ENCODE results near the gene FBN2.

The FBN2 gene

DNA sequence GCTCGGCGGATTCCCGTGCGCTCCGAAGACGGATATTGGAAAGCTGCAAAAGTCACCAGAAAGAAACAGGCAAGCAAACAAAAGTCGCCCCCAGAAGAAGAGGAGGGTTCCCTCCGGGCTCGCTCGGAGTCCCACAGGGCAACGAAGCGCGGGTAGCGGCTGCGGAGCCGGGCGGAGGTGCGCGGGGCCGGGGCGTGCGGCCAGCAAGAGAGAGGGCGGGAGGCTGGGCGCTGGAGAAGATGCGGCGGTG is at the start of gene FBN2:
Gene FBN2, minus strand, starts transcription at position 246 of the 250 bp plus-strand sequence. CDS start 642 bp downstream, outside the sequence.
- DNase-seq (ENCODE audit: low spot score), result no peak

DNA sequence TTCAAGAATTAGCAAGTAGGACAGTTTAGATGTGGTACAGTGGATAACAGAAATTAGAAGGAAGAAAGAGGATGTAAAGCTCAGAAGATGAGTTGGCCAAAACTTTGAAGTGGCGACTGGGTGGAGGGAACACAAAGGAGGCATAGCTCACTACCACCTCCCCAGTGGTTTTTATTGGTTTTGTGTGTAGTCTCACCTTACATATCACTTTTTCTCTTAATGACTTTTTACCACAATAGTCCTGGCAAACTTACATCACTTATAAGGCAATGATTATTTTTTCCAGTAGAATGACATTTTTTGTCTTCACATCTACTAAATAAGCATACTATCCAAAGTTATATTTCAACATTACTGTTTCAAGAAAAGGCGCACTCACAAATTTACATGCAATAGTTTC is 49.2 kb upstream of the FBN2 start:
- DNase-seq (ENCODE audit: low spot score), result no peak

DNA sequence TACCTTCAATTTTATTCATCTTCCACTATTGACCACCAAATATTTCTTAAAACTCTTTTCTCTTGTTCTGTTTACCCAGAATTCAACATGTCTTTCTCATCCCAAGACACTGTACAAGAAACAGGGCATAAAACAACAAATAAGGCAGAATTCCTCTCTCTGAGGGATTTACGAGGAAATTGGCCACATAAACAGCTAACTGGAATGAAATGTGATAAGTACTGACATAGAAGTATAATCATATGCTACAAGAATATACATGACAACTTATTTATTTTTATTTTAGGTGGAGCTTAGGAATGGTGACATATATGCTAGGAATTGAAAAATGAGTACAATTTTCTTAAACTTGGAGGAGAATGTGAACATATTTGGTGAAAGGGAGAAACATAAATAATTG is 48.8 kb upstream of the FBN2 start:
- DNase-seq (ENCODE audit: low spot score), result no peak

DNA sequence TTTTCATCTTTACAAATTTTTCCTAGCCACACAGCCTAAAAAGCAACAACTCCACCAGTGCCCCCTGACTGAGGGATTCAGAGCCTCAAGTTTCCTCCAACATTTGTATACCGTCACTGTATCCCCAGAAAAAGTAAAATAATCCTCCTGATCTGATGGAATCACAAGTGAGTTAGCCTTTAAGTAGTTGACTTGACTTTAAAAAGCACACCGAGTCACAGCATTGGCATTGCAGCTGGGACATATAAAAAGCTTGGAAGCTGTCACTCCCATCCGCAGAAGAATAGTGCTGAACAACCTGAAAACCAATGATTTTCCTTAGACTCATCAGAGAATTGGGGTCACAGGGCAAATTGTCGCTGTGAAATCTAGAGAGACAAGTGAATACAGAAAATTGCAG is 41.6 kb upstream of the FBN2 start:
- DNase-seq (ENCODE audit: low spot score), result no peak

DNA sequence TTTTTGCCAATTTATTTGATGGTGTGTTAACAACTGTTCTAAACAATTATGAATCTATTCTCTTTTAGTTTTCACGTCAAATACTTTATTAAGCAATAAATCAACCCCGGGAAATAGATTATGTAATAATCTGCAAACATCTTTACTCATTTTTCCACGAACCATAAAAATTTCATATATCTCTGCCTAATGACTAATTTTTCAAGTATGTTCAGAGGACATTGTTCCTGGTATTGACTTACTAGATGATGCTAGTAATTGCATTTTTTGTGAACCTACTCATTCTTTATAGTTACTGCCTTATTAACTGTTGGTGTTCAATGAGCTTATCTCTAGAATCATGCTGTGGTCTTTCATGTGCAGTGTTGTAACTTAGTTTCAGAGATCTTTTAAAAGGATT is 41.0 kb upstream of the FBN2 start:
- DNase-seq (ENCODE audit: low spot score), result no peak

DNA sequence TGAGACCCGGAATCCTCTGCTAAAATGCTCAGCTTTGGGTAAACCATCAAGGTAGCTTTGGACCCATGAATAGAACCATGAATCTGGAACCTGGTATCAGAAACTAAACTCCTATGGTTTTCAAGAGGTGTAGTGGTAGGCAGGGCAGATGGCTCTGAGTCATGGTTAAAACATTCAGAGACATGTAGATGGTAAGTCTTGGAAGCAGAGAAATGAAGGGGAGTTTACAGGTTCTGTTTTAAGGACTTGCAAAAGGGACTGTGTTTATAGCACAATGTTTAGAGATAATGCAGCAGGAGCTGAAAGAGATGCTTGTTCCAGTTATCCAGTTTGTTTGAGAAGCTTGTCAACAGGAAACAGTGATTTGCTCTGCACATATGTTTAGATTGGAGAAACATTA is 36.0 kb upstream of the FBN2 start:
- DNase-seq (ENCODE audit: low spot score), result no peak

DNA sequence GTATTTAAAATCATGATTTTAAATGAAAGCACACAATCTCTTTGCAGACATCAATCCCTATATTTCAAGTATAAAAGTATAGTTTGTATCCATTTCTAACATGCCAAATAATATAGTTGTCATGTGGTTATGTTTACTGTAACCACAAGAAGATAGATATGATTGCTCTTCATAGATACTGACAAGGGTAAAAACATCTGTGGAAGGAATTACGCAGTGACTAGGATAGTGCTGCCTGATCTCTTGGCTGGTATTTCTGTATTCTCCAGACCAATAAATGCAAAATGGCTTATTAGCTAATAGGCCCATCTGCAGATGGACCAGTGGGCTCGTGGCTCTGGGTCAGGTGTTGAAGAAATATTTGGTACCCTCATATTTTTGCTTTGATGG is 34.9 kb upstream of the FBN2 start:
- DNase-seq (ENCODE audit: low spot score), result no peak

DNA sequence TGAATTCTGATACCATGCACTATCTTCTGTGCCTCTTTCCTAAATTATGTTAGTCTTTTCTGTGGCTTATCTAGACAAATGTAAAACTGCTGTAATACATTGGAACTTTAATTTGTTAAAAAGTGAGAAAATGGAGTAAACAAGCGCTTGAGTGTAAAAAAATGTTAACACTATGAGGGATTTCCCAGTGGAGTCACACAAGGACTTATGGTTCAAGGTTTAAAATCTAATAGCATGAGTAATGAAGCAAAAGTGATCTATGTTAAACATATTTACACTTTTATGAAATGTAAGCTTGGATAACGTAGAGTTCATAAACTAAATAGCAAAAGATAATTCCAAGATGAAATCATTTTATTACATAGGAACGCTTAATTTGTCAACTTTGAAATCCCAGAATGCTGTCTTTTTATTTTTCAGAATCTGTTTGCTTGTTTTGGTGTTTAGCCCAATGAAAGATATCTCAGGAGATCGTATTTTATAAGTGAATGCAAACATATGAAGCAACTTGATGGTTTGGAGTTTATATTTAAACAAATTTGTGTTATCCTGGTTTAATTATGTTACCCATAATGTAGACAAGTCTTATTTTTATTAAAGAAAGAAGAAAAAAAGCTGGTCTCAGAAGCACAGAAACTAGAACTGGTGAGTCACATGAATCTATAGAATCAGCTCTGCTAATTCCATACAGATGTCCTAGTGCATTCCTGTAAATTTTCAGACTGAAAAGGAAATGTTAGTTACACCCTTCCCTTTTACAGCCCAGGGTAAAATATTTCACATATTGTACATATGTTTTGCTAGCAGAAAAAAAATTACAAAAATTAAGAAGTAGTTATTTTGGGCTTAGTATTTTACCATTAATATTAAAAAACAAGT is 34.2 kb upstream of the FBN2 start:
- DNase-seq (ENCODE audit: low spot score), result no peak

DNA sequence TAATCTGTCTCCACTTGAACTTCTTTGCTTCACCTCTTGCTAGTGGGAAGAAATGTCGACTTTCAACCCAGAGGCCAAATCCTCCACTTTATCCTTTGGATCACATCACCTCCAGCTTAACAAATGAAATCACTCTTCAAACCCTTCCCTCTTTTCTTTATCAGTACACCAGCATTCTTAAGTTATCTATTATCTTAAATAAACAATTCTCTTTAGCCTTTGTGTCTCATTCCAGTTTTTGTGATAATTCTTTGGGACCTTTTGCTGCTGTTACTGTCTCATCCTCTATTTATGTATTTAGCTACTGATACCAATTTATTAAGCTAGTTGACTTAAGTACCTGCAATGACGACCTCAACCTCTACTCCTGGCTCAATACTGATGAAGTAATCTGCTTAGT is 28.1 kb upstream of the FBN2 start:
- DNase-seq (ENCODE audit: low spot score), result no peak

DNA sequence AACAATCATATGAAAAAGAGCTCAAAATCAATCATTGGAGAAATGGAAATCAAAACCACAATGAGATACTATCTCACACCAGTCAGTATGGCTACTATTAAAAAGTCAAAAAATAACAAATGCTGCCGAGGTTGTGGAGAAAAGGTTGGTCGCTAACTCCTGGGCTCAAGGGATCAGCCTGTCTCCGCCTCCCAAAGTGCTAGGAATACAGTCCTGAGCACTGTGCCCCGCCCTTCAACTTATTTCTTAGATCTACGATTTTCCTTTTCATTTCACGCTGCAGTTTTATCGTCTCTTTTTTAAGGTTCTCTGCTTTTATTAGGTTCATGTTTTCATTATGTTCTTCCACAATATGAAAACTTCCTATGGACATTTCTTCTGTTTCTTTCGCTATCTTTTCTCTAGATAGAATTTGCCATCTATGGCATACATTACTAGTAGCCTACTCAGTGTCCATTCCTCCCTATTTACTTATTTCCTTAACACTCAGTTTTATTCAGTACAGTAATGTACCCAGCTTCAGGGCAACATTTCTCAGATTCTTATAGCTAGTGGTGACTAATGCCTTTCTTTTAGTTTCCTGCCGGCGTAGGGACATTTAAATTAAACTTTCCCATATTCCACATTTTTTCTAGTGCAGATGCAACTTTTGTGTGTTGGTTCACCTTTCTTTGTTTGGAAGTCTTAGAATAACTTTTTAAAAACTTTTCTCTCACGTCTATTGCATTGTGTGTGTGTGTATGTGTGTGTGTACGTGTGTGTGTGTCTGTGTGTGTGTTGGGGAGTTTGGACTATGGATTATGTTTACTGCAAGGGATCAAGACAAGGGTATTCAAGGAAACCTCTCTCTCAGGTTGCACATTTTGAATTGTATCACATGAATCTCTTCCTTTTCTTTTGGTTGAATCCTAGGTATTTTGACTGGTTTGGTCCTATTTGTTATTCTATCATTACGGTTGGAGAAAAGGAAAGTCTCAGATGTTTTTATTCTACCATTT is 21.6 kb upstream of the FBN2 start:
- DNase-seq (ENCODE audit: low spot score), result no peak

DNA sequence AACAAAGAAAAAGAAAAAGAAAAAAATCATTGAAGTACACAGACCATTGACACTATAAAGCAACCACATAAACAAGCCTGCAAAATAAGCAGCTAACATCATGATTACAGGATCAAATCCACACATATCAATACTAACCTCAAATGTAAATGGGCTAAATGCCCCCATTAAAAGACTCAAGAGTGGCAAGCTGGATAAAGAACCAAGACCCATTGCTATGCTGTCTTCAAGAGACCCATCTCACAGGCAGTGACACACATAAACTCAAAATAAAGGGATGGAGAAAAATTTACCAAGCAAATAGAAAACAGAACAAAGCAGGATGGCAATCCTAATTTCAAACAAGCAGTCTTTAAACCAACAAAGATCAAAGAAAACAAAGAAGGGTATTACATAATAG is 15.7 kb upstream of the FBN2 start:
- no peak for DNase-seq (ENCODE audit: low spot score)

DNA sequence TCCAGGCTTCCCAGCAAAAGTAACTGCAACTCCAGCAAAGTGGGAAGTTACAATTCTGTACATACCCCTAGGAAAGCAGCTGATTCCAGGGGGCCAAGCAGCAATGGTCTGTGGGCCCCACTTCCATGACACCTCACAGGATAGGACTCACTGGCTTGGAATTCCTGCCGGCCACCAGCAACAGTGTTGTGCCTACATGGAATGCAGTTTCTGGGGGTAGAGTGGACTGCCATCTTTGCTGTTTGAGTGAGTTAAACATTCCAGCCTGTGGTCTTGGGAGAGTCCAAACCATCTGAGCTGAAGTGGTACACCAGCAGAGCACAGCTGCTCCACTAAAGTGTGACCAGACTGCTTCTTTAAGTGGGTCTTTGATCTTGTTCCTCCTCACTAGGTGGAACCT is 13.4 kb upstream of the FBN2 start:
- no peak for DNase-seq (ENCODE audit: low spot score)

DNA sequence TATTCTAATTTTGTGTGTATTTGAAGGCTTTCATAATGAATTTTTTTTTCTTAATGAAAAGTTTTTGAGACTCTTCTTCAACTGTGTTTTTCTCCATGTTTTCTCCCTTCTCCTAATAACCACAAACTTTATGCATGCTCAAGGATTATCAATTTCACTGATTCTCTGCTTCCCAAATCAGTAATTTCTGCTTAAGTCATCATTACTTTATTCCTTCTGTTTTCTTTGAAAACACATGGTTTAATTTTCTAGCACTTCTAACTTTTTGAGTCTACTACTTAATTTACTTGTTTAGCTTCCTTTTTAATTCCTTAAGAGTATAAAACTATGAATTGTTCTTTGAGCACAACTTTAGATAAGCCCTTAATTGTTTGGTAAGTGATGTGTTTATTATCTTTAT is 11.5 kb upstream of the FBN2 start:
- DNase-seq (ENCODE audit: low spot score), result no peak

DNA sequence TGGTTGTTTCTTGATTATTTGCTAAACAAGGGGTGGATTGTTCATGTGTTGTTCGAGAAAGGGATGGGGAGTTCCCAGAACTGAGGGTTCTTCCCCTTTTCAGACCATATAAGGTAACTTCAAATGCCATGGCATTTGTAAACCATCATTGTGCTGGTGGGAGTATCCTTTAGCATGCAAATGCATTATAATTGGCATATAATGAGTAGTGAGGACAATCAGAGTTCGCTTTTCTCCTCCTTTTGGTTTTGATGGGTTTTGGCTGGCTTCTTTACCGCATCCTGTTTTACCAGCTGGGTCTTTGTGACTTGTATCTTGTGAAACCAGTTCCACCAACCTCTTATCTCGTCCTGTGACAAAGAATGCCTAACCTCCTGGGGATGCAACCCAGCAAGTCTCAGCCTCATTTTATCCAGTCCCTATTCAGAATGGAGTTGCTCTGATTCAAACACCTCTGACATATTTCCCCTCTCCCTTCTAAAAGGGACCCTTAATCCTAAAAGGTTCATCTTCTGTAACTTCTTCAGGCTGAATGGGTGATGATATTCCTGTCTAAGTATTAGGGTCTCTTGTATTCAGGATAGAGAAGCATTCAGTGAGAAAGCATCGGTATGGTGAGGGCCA is 8.7 kb upstream of the FBN2 start:
- no peak for DNase-seq (ENCODE audit: low spot score)

DNA sequence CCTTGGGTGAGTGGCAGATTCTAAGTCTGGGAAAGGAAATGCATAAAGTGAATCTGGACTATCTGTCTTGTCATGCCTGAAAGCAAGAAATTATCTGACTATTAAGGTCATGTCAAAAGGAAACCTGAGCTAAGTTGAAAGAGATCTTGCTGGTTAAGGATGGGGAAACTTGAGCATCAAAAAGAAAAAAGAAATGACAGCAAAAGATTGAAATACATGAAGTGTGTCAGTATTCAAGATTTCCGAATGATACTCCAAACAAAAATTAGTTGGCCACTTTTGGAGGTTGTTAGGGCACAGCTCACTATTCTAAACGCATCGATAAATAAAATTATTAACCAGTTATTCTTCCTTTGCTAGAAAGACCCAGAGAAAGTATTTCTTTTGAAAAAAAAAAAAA is 3.3 kb upstream of the FBN2 start:
- DNase-seq (ENCODE audit: low spot score), result no peak

DNA sequence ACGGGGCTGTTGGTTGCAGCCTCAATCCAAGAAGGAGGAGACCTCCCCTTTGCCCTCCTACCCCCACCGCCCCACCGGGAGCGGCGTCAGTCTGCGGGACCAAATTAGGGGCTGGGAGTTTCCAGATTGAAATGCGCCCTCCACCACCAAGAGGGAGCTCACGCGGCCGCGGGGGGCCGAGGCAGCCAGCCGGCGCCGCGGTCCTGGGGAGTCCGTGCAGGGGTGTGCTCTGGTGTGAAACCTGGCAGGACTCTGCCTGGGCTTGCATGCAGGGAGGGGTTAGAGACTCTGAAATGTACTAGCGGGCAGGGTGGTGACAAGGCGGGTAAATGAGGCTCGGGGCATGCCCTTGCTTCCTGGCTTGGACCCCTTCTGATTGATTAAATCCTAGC is 989 bp upstream of the FBN2 start:
- DNase-seq (ENCODE audit: low spot score), result no peak

DNA sequence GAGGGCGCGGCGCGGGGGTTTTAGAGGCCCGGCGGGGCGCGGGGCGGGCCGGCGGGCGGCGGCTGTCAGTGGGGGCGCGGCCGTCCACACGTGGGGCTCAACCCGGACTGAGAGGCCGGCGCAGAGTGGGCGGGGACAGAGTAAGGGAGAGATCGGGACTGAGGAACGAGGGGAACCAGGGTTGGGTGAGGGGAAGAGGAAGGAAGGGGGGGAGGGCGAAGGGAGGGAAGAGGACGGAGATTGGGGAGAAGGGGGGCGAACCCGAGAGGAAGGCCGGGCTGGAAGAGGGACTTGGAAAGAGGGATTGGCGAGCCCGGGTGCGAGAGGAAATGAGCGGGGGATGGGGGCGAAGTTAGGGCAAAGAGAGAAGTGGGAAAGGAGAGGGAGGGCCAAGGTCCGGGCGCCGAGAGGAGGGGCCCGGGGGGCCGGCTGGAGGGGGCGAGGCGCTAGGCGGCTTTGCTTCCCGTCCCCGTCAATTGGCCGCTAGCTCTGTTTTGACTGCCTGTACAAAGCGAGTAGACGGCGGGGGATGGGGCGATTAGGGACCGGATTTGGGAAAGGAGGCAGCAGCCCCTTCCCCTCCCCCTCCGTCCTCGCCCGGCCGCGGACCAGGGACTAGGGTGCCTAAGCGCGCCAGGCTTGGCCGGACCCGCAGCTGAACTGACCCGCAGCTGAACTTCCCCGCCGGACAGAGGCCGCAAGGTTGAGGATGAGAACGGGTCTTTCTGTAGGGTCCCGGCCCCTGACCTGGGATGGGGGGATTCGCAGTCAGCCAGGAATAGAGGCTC is 399 bp upstream of the FBN2 start:
- DNase-seq (ENCODE audit: low spot score), result no peak

DNA sequence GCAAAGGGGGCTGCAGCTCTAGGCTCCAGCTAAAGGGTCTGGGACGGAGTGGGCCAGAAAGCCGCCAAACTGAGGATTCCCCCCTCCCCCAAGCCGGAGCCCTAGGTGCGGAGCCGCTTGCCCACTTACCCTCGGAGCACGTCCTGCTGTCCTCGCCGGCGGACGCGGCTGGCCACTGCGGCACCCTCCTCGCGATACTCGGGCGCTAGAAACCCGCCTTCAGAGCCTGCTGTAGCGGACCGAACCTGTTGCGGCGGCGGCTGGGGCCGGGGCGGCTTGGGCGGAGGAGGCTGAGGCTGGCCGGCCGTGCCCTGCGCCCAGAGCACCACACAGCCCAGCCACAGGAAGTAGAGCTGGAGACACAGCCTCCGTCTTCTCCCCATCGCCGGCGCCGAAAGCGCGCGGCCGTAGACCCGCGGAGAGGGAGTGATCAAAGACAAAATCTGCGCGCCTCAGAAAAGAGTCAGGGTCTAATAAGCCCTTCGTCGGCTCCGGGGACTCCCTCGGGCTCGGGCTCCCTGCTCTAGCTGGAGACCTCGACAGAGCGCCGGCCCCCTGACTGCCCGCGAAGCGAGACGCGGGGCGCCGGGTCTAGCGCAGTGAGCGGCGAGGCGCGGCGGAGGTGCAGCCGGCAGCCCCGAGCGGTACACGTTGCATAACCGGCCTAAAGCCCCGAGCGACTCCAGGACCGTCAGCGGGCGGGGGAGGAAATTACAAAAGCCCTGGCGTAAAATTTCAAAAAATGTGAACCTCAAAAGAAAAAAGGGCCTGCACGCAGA is 635 bp downstream of the FBN2 start:
- DNase-seq (ENCODE audit: low spot score), result no peak

DNA sequence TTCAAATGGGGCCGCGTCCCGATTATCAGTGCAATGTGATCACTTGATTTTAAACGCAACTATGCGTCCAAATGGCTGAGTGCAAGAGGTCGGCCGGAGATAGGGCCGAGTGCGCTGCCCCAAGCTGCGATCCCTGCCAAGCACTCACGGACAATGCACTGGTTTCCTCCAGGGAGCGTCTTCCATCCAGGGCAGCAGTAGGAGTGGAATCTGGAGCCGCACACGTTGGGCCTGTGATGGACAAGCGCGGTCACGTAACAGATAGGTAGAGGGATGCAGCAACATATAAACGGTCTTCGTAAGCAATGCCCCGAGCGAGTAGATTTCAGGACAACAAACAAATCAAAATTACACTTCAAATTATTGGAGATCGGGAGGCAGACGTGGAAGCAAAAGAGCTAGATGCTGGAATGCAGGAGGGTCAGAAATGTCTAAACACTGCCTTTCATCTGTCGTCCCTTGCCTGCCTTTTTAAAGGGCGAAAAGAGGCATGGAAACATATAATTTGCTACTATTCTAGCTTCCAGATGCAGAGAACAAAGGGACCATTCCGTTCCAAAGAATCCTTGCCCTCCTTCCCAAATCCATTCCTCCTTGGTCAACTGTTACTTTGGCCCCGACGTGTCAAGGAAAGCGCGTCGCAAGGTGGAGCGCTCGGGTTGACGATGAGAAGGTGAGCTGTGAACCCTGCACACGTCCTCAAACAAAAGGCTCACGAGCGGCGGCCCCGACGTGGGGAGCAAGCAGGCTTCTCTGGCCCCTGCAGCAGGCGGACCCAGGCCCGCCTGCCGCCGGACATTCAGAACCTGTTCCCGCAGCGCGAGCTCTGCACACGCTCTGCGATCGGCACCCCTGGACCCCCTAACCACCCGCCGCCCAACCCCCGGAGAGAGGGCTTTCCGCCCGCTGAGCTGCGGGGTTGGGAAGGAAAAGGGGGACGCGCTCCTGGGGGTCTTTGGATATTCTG is 1.5 kb downstream of the FBN2 start:
- DNase-seq (ENCODE audit: low spot score), result no peak

DNA sequence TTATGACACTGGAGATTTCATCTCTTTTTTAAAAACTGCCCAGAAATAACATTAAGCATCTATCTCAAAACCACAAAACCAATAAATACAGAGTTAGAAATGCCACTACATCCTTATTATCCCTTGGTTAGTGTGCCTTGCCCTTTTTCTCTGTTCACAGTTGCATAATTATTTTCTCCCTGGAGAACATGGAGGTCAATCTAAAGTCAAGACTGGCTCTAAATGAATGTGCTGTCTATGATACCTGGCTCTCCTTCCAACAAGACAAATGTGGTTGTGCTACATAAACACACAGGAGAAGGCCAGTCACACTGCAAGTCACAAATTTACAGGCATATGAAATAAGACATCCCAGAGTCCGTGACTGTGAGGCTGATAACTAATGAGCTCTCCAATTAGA is 2.8 kb downstream of the FBN2 start:
- no peak for DNase-seq (ENCODE audit: low spot score)
